ENCODE results near the gene RASGRF2. TPM values are rescaled to one million over a fixed set of nuclear protein-coding genes. Genes with fewer than 3 reads are reported as not detected.
A peak's percentile ranks its signal among the peaks of the same experiment; 100 is the strongest.
"Not testable (repeated sequence)": the region's sequence is repeated elsewhere in the genome, so short reads cannot be mapped to it uniquely, and the experiment has no call there.

The RASGRF2 gene
- total RNA-seq, 1 experiment from 2014 or later: under 0.01 TPM

DNA sequence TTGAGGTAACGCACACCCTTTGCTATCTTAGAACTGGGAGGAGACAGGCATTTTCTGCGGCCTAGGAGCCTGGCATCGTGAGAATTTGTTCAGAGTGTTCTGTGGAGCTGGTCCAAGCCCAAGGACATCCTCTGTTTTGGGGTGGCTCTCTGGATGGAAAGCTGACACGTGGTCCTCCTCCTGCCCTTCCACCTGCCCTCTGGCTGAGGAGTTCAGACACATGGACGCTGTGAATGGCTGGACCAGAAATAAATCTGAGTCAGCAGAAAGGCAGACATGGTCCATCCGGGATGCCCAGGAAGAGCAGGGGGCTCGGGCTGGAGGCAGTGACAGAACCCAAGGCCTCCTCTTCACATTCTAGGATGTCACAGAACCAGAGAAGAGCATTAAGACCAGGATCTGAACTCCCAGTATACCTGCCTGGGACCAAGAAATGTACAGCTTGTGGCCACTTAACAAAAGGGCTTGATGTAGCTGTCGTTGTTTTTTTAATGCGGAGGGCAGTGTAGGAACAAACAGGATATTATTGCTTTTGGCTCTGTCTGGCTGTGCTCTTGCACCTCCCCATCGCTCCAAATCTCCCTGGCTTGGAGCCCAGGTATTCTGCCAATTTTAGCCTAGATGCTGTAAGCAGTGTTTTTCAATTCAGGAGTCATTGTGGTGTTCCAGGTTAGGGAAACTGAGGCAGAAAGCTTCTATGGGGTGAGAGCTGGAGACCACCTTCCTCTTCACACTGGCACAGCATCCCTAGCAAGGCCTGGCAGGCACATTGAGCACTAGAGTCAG lies 275.3 kb downstream of the RASGRF2 start:
- no peak for DNase-seq (ENCODE audit: low read depth)

- no peak for DNase-seq (ENCODE audit: low read depth)
These were observed 278.3 kb downstream of the RASGRF2 start for GRCh38 chr5:81238460-81238859.

DNA sequence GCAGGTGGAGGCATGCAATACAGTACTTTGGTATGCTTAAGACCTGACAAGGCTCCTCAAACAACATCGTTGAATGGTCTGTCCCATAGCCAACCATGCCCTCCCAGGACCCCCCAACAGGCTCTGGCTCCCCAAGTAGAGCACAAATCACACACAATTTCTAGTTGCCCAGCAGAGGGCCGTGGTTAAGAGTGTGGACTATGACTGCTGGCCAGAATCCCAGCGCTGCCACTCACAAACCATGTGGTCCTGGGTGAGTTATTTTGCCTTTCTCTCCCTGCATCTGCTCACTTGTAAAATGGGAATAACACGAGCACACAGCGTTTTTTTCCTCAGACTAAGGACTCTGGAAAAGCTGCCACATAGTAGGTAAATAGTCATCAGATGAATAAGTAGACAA lies 279.4 kb downstream of the RASGRF2 start:
- no peak for DNase-seq (ENCODE audit: low read depth)

DNA sequence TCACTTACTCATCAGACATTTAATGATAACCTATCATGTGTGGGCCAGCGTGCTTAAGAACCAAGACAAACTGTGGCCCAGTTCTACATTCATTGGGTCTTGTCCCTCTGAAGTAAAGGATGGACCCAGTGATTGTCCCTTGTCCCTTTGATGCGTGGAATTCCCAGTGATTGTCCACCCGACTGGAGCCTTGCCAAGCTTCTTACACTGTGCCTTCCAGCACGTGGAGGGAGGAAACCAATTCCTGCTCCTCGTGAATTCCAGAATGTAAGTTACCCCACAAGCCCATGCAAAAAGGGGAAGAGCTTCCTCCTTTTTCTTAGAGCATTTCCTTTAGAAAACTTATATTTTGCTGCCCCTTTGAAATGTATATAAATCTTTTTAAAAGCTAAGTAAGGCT lies 280.8 kb downstream of the RASGRF2 start:
- DNase-seq (ENCODE audit: low read depth): no peak

- DNase-seq (ENCODE audit: low read depth): no peak
These were observed 281.9 kb downstream of the RASGRF2 start for GRCh38 chr5:81241961-81242648.

DNA sequence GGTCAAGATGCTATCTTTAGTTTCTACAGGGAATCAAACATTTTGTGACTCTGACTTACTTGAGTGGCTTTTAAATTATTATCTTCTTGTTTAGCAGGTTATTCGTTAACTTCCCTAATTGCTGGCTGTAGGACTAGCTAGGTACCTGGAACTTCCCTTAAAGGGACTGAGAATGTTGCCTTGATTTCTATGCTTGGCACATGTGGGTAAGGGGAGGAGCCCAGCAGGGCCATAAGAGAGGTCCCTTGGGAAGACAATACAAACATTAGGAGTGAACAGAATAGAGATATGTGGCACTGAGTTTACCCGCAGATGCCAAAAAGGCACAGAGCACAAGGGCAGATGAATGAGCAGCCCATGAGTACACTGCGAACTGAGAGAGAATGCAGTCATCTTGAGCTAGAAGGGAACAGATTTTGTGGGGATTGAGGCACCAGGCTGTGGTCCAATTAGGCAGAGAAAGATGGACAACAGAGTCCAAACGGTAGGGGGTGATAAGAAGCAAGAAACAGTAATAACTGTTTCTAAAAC lies 282.8 kb downstream of the RASGRF2 start:
- no peak for DNase-seq (ENCODE audit: low read depth)

GRCh38 chr5:81244451-81244850 lies 284.3 kb downstream of the RASGRF2 start:
- DNase-seq (ENCODE audit: low read depth): no peak

- DNase-seq (ENCODE audit: low read depth): no peak
These were observed 285.7 kb downstream of the RASGRF2 start for GRCh38 chr5:81245871-81246235.

DNA sequence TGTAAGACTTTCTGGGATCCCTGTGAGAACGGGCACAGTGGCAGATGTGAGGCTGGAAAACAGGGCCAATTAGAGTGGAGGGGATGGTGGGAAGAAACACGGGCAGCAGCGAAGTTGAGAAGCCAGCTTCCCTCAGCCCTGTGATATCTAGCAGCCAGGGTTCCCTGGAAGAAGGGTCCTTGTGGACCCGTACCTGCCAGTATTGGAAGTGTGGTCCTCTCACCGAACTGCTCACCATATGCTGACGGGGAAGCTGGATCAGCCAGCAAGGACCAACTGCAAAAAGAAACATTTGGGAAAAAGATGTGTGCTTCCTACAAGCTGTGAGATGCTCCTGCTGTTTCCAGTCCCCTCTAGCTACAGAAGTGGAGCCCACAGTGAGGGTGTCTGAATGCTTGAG lies 286.5 kb downstream of the RASGRF2 start:
- DNase-seq (ENCODE audit: low read depth): no peak

DNA sequence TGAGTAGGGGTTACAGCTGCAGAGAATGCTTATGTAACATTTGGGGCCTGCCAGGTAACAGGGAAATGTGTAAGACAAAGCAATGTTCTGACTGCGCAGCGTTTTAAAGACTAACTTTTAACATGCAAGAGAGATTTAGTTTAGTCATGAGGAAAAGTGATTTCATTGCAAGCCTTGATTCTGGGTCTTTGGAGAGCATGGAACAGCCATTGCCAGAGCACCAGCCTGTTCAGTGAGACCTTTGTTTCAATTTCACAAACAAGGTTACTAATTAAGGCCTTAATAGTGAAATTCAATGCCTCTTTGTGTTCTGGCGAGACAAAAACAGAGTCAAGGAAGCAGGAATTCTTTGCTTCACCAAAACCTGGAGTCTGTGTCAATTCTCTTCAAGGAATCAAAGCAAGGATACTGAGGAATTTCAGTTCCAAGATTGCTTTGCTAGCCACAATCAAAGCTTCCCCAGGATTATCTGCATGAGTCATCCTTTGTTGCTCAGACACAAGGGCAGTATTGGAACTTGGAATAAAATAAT lies 287.3 kb downstream of the RASGRF2 start:
- peak; percentile 67 for DNase-seq (ENCODE audit: low read depth)

GRCh38 chr5:81249240-81249639 lies 289.1 kb downstream of the RASGRF2 start:
- no peak for DNase-seq (ENCODE audit: low read depth)

GRCh38 chr5:81250004-81250403 lies 289.8 kb downstream of the RASGRF2 start:
- DNase-seq (ENCODE audit: low read depth): no peak

DNA sequence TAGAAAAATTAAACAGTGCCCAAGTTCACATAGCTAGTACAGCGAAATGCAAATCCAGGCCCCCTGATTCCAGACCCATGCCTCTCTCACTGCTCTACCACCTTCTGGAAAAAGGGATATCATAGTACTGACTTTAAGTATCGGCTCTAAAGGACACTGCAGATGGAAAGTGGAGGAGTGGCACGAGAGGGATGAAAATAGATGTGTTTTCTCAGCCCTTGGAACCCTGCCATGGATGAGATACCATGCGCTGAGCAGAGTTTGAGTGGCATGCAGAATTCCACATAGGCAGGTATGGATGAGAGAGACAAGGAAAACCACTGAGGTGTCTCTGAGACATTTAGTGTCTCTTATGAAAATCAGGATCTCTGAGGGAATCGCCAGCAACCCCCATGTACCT lies 291.8 kb downstream of the RASGRF2 start:
- no peak for DNase-seq (ENCODE audit: low read depth)

DNA sequence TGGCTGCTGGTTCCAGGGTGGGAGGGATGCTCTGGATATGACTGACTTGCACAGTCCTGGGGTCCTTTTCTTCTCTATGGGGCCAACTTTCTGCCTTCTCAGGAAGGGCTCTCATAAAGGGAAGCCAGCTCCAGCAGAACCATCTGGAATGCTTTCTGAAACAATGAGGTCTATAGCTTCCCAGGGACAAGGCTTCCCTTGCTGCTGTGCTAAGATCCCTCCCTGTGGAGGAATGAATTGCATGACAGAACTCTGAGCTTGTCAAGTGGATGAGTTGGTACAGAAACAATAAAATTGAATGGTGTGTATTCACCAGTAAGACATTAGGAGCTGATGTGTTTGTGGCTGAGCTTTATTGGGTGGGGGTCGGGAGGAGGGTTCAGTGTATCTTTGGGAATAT lies 292.7 kb downstream of the RASGRF2 start:
- DNase-seq (ENCODE audit: low read depth): no peak

DNA sequence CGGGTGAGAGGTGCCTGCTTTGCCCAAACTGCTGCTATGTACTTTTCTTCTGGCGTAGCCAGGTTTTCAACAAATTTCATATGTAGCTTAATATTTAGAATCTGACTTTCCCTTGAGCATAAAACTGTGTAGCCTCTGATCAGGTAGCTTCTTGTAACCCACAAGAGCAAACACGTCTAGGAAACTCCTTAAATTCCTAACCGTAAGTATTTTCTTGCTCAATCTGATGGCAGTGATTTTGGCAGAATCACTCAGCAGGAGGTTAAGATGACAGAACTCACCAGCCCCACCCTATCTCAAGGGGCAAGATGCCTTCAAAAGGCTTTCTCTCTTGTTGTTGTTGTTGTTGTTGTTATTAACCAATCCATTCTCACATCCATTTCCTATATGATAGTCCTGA lies 293.7 kb downstream of the RASGRF2 start:
- no peak for DNase-seq (ENCODE audit: low read depth)

DNA sequence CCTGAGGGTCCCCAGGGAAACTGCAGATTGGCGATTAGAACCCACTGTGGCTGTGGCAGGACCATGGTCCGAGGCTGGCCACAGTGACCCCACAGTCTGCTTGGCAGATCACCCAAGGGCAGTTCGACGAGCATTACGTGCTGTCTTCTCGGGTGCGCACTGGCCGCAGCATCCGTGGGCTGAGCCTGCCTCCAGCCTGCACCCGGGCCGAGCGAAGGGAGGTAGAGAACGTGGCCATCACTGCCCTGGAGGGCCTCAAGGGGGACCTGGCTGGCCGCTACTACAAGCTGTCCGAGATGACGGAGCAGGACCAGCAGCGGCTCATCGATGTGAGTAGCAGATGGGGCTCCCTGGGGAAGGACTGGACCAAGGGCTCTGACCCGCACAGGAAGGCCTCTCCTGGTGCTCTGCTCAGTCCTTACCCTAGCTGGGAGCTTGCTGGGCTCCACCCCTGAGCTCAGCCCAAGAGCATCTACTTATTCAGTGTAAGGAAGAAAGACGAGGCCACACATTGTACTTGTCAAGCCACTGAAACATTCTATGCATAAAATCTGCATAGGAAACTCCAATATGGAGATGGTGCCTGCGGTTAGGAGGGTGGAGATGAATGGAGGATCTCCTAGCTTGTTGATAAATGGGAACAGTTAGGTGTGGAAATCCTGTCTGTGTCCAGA lies 294.9 kb downstream of the RASGRF2 start:
- no peak for DNase-seq (ENCODE audit: low read depth)

- DNase-seq (ENCODE audit: low read depth): no peak
These were observed 296.6 kb downstream of the RASGRF2 start for GRCh38 chr5:81256766-81257165.

DNA sequence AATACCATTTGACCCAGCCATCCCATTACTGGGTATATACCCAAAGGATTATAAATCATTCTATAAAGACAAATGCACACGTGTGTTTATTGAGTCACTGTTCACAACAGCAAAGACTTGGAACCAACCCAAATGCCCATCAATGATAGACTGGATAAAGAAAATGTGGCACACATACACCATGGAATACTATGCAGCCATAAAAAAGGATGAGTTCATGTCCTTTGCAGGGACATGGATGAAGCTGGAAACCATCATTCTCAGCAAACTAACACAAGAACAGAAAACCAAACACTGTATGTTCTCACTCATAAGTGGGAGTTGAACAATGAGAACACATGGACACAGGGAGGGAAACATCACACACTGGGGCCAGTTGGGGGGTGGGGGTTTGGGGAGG lies 302.6 kb downstream of the RASGRF2 start:
- DNase-seq (ENCODE audit: low read depth): not testable (repeated sequence)

DNA sequence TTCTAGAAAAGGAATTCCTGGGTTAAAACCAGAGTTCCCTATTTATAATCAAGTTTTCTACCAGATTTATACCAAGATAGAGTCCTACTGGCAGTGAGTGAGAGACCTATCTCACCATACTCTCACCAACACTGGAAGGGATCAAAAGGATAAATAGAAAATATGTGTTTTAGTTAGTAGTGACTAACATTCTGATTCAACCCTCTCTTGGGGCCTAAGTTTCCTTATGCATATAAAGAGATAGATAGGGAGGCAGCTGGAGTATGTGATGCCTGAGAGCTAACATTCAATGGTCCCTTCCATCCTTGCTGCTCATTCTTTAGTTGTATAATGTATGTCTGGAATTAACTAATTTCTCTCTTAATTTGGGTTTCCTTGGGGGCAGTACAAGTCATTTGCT lies 304.9 kb downstream of the RASGRF2 start:
- DNase-seq (ENCODE audit: low read depth): peak; percentile 68

GRCh38 chr5:81268521-81269196 lies 308.5 kb downstream of the RASGRF2 start:
- peak; percentile 78 for DNase-seq (ENCODE audit: low read depth)

- DNase-seq (ENCODE audit: low read depth): no peak
These were observed 309.7 kb downstream of the RASGRF2 start for GRCh38 chr5:81269751-81270393.
